Caki2 (cell line): ENCODE results near the gene BLOC1S2. TPM values are rescaled to one million over a fixed set of nuclear protein-coding genes. Genes with fewer than 3 reads are reported as not detected.

ENCODE experiments used
- DNase-seq: peaks from one replicate; pipeline ENCODE4 v3.0.0-alpha.2; 2015; ENCODE audit warnings: low read depth
- in situ Hi-C: cut with HindIII; loops from 2 replicates; pipeline ENCODE4 v1.10.0; 2016; ENCODE audit warnings: low sequenced_read_pairs, low pct_unique_long_range_greater_than_20kb, mixed read lengths
- total RNA-seq: library from RNA; depleted of rRNA; stranded (reverse); fragments of >200 nt; shearing (Covaris generic); gene quantifications from 2 replicates; pipeline ENCODE4 v1.2.3, GENCODE V29; 2014; ENCODE audit warnings: low replicate concordance; rRNA removed

Gene BLOC1S2
- 54.4 and 55.8 TPM in 2 replicates for total RNA-seq

- DNase-seq, result peak; percentile 84
- in situ Hi-C loops, result no loop called here
These were observed at the start of gene BLOC1S2 for GRCh38 chr10:100286051-100287033. BLOC1S2 (minus strand) TSS chr10:100286680; CDS start chr10:100286659, 21 bp downstream.

- DNase-seq, result no peak
- in situ Hi-C loops, result loop anchor here (25.0 kb wide), 1 partner anchor 103 kb away; no protein-coding TSS in a partner anchor
These were observed 48.3 kb upstream of the BLOC1S2 start for GRCh38 chr10:100334762-100335161.

- DNase-seq, result no peak
- in situ Hi-C loops, result loop anchor here (25.0 kb wide), 1 partner anchor 103 kb away; no protein-coding TSS in a partner anchor
These were observed 47.4 kb upstream of the BLOC1S2 start for GRCh38 chr10:100333661-100334440.

GRCh38 chr10:100333106-100333505, 46.6 kb upstream of the BLOC1S2 start:
- in situ Hi-C loops, result loop anchor here (25.0 kb wide), 1 partner anchor 104 kb away; no protein-coding TSS in a partner anchor
- no peak for DNase-seq

- no peak for DNase-seq
- in situ Hi-C loops, result loop anchor here (25.0 kb wide), 1 partner anchor 107 kb away; no protein-coding TSS in a partner anchor
These were observed 43.6 kb upstream of the BLOC1S2 start, which contains the start of gene PKD2L1 for GRCh38 chr10:100330079-100330478. PKD2L1 (minus strand) TSS chr10:100330228; CDS start chr10:100330103, 125 bp downstream.

GRCh38 chr10:100328198-100328597, 41.7 kb upstream of the BLOC1S2 start:
- DNase-seq, result no peak
- in situ Hi-C loops, result loop anchor here (25.0 kb wide), 1 partner anchor 109 kb away; no protein-coding TSS in a partner anchor

- in situ Hi-C loops, result loop anchor here (25.0 kb wide), 1 partner anchor 110 kb away; no protein-coding TSS in a partner anchor
- no peak for DNase-seq
These were observed 41.2 kb upstream of the BLOC1S2 start for GRCh38 chr10:100327718-100328009.

- DNase-seq, result no peak
- in situ Hi-C loops, result loop anchor here (25.0 kb wide), 1 partner anchor 110 kb away; no protein-coding TSS in a partner anchor
These were observed 40.7 kb upstream of the BLOC1S2 start for GRCh38 chr10:100327007-100327717.

GRCh38 chr10:100325158-100325557, 38.7 kb upstream of the BLOC1S2 start:
- DNase-seq, result no peak
- in situ Hi-C loops, result loop anchor here (25.0 kb wide), 1 partner anchor 112 kb away; no protein-coding TSS in a partner anchor

- in situ Hi-C loops, result no loop called here
These were observed 33.4 kb upstream of the BLOC1S2 start for GRCh38 chr10:100319707-100320402.

GRCh38 chr10:100318207-100318606, 31.7 kb upstream of the BLOC1S2 start:
- in situ Hi-C loops, result no loop called here
- DNase-seq, result no peak

More at GRCh38 chr10:100319707-100320402, 33.4 kb upstream of the BLOC1S2 start:
- no peak for DNase-seq

- in situ Hi-C loops, result no loop called here
- DNase-seq, result no peak
These were observed 29.1 kb upstream of the BLOC1S2 start for GRCh38 chr10:100315615-100316014.

GRCh38 chr10:100311298-100311697, 24.8 kb upstream of the BLOC1S2 start:
- no peak for DNase-seq
- in situ Hi-C loops, result no loop called here

- in situ Hi-C loops, result no loop called here
- DNase-seq, result no peak
These were observed 21.2 kb upstream of the BLOC1S2 start for GRCh38 chr10:100307684-100308083.

- in situ Hi-C loops, result no loop called here
- no peak for DNase-seq
These were observed 20.4 kb upstream of the BLOC1S2 start for GRCh38 chr10:100306861-100307260.

GRCh38 chr10:100304414-100304813, 17.9 kb upstream of the BLOC1S2 start:
- in situ Hi-C loops, result no loop called here

GRCh38 chr10:100303724-100304319, 17.3 kb upstream of the BLOC1S2 start:
- in situ Hi-C loops, result no loop called here

More at GRCh38 chr10:100304414-100304813, 17.9 kb upstream of the BLOC1S2 start:
- DNase-seq, result no peak

More at GRCh38 chr10:100303724-100304319, 17.3 kb upstream of the BLOC1S2 start:
- no peak for DNase-seq
